CD14-positive monocyte (primary cell): ENCODE results near the gene ZNF740. TPM values are rescaled to one million over a fixed set of nuclear protein-coding genes. Genes with fewer than 3 reads are reported as not detected.

Experiments
- DNase-seq, 3 donors: peaks; one replicate each; pipeline ENCODE4 v3.0.0-alpha.2; 2011 to 2022
- H2AFZ ChIP-seq: 2 replicates; pipeline ENCODE4 v1.6.0; 2012; ENCODE audit warnings: mild to moderate bottlenecking, low read depth, low read length, inconsistent platforms; ENCODE audit not compliant: insufficient read depth, poor library complexity, severe bottlenecking
- H3K27ac ChIP-seq, 2 donors: 1 replicate in 1 of 2; 2 replicates in 1 of 2; pipeline ENCODE4 v1.5.1; 2012 to 2013; ENCODE audit warnings: low read length in 2 of 2, control low read depth in 1 of 2, inconsistent platforms in 1 of 2, low read depth in 1 of 2, mild to moderate bottlenecking in 1 of 2
- H3K27me3 ChIP-seq, 2 donors: one replicate each; pipeline versions ENCODE4 v1.6.0 to v1.6.1; 2011 to 2013; ENCODE audit warnings: low read length in 2 of 2; ENCODE audit not compliant: control insufficient read depth in 2 of 2, insufficient read depth in 2 of 2
- H3K36me3 ChIP-seq, 2 donors: replicated peaks in 1 of 2; 1 replicate in 1 of 2; 2 replicates in 1 of 2; pipeline versions ENCODE4 v1.5.1 to v1.6.1; 2012 to 2013; ENCODE audit warnings: low read length in 2 of 2, control low read depth in 1 of 2, inconsistent platforms in 1 of 2, mild to moderate bottlenecking in 1 of 2; ENCODE audit not compliant: insufficient read depth in 2 of 2, control insufficient read depth in 1 of 2
- H3K4me1 ChIP-seq, 2 donors: 1 replicate in 1 of 2; 2 replicates in 1 of 2; pipeline versions ENCODE4 v1.5.1 to v1.6.1; 2012 to 2013; ENCODE audit warnings: low read length in 2 of 2, control low read depth in 1 of 2, inconsistent platforms in 1 of 2, mild to moderate bottlenecking in 1 of 2, moderate library complexity in 1 of 2; ENCODE audit not compliant: insufficient read depth in 2 of 2, control insufficient read depth in 1 of 2
- H3K4me2 ChIP-seq: replicated peaks from 2 replicates; pipeline ENCODE3; 2012; ENCODE audit warnings: low read length, moderate library complexity, mild to moderate bottlenecking; ENCODE audit not compliant: poor library complexity, severe bottlenecking; ENCODE audit errors: extremely low read depth
- H3K4me3 ChIP-seq, 3 experiments: fragments of 200-600 bp in 1 of 3; sonication (generic) in 1 of 3; replicated peaks in 1 of 3; 1 replicate in 2 of 3; 2 replicates in 1 of 3; pipeline ENCODE4 v1.5.1; 2011 to 2013; ENCODE audit warnings: low read length in 3 of 3, mild to moderate bottlenecking in 3 of 3, control low read depth in 2 of 3, low read depth in 2 of 3, inconsistent platforms in 1 of 3, moderate library complexity in 1 of 3
- H3K79me2 ChIP-seq: 2 replicates; pipeline ENCODE4 v1.6.0; 2012; ENCODE audit warnings: mild to moderate bottlenecking, control low read depth, inconsistent platforms, low read length, moderate library complexity; ENCODE audit not compliant: insufficient read depth
- H3K9ac ChIP-seq: 2 replicates; pipeline ENCODE4 v1.6.0; 2017; ENCODE audit warnings: low read length, mild to moderate bottlenecking; ENCODE audit not compliant: insufficient read depth, poor library complexity, severe bottlenecking
- H3K9me3 ChIP-seq, 2 donors: replicated peaks in 1 of 2; 1 replicate in 1 of 2; 2 replicates in 1 of 2; pipeline versions ENCODE4 v1.5.1 to v1.6.1; 2012 to 2013; ENCODE audit warnings: low read length in 2 of 2, control low read depth in 1 of 2; ENCODE audit not compliant: control insufficient read depth in 1 of 2, insufficient read depth in 1 of 2
- H4K20me1 ChIP-seq: 2 replicates; pipeline ENCODE4 v1.6.0; 2012; ENCODE audit warnings: mild to moderate bottlenecking, low read length, control low read depth, moderate library complexity; ENCODE audit not compliant: insufficient read depth
- H3K27ac Mint-ChIP-seq, 7 donors: one replicate each; pipeline ENCODE4 v1.8.0; 2020; ENCODE audit warnings: mild to moderate bottlenecking in 7 of 7, mixed read lengths in 7 of 7, moderate library complexity in 6 of 7, inconsistent platforms in 2 of 7
- H3K27me3 Mint-ChIP-seq, 3 donors: one replicate each; pipeline ENCODE4 v1.8.0; 2021 to 2022; ENCODE audit warnings: low read depth in 3 of 3, mild to moderate bottlenecking in 3 of 3, mixed read lengths in 3 of 3, moderate library complexity in 3 of 3, inconsistent platforms in 1 of 3
- H3K36me3 Mint-ChIP-seq, 2 donors: one replicate each; pipeline ENCODE4 v1.8.0; 2020; ENCODE audit warnings: mixed read lengths in 2 of 2, inconsistent platforms in 1 of 2, mild to moderate bottlenecking in 1 of 2
- H3K4me1 Mint-ChIP-seq: one replicate; pipeline ENCODE4 v1.8.0; 2020; ENCODE audit warnings: mild to moderate bottlenecking, mixed read lengths
- H3K4me3 Mint-ChIP-seq, 2 donors: one replicate each; pipeline ENCODE4 v1.8.0; 2020; ENCODE audit warnings: mild to moderate bottlenecking in 2 of 2, mixed read lengths in 2 of 2, moderate library complexity in 1 of 2
- H3K9me3 Mint-ChIP-seq, 7 donors: one replicate each; pipeline ENCODE4 v1.8.0; 2020 to 2022; ENCODE audit warnings: mixed read lengths in 7 of 7, mild to moderate bottlenecking in 6 of 7, moderate library complexity in 6 of 7, inconsistent platforms in 2 of 7
- CTCF ChIP-seq: fragments of 200-600 bp; IDR thresholded peaks from one replicate; pipeline ENCODE4 v1.8.0; 2022; ENCODE audit warnings: antibody characterized with exemption, mild to moderate bottlenecking
- WGBS: methylation state at CpG from one replicate; pipeline ENCODE4 v1.1.5; 2013; ENCODE audit warnings: missing lambda C conversion rate; ENCODE audit not compliant: insufficient coverage; 5-methylcytosine and 5-hydroxymethylcytosine counted together
- intact Hi-C, 2 donors: fragments of 100-400 bp; cut with micrococcal nuclease; formaldehyde crosslinking; loops; one replicate each; pipeline versions ENCODE4 v1.15.0 to v1.15.1; 2023
- polyA plus RNA-seq, 3 donors: library from polyadenylated mRNA; depleted of rRNA in 1 of 3; unstranded in 2 of 3; stranded (reverse) in 1 of 3; fragments of 300-500 nt in 2 of 3; fragments of >200 nt in 1 of 3; fragmentation: Illumina TruSeq in 2 of 3; gene quantifications; 1 replicate in 2 of 3; 2 replicates in 1 of 3; pipeline ENCODE4 v1.2.3, GENCODE V29; 2012 to 2021

The ZNF740 gene
- polyA plus RNA-seq, 3 donors: 0.74 to 15.4 (median 1.3) TPM

- Mint-ChIP-seq H3K4me1 (peaks cover 4% of the 10 kb centered on the region), H3K36me3 (peaks cover 39% of the 10 kb centered on the region in 2 donors), H3K9me3 (no peaks in the 10 kb centered on the region), H3K27me3 (peaks cover 0 to 1% (median 0%) of the 10 kb centered on the region in 3 donors), H3K4me3 (no peak overlapping the region), H3K27ac (peak overlapping the region in 2 of 7 donors; percentile 18 to 40)
- Histone ChIP-seq H3K9me3 (no peaks in the 10 kb centered on the region), H3K79me2 (no peaks in the 10 kb centered on the region), H2AFZ (no peak overlapping the region), H3K9ac (no peak overlapping the region), H3K4me3 (no peak overlapping the region), H3K27me3 (no peaks in the 10 kb centered on the region), H3K27ac (no peak overlapping the region), H3K4me2 (no peak overlapping the region), H4K20me1 (no peaks in the 10 kb centered on the region), H3K4me1 (no peaks in the 10 kb centered on the region), H3K36me3 (peaks cover 6 to 31% of the 10 kb centered on the region in 2 donors)
- intact Hi-C loops: no loop called here
- 90% methylated on average over 5 of the region's 10 CpGs for WGBS
- no peak for DNase-seq
- no peak for TF ChIP-seq CTCF
Observed at GRCh38 chr12:53171725-53172329, 8.7 kb upstream of the ZNF740 start.

GRCh38 chr12:53172352-53172751 is 8.2 kb upstream of the ZNF740 start:
- Mint-ChIP-seq H3K27ac (no peak overlapping the region), H3K4me1 (peaks cover 4% of the 10 kb centered on the region), H3K9me3 (no peaks in the 10 kb centered on the region), H3K27me3 (peaks cover 0 to 1% (median 0%) of the 10 kb centered on the region in 3 donors), H3K4me3 (no peak overlapping the region), H3K36me3 (peaks cover 34 to 35% of the 10 kb centered on the region in 2 donors)
- Histone ChIP-seq H2AFZ (no peak overlapping the region), H3K36me3 (peaks cover 6 to 31% of the 10 kb centered on the region in 2 donors), H3K4me3 (no peak overlapping the region), H3K9me3 (no peaks in the 10 kb centered on the region), H3K4me1 (no peaks in the 10 kb centered on the region), H3K27me3 (no peaks in the 10 kb centered on the region), H3K9ac (no peak overlapping the region), H3K4me2 (no peak overlapping the region), H3K27ac (no peak overlapping the region), H3K79me2 (no peaks in the 10 kb centered on the region), H4K20me1 (no peaks in the 10 kb centered on the region)
- WGBS: 100% methylated on average over 6 of the region's 11 CpGs
- intact Hi-C loops: no loop called here
- DNase-seq: no peak
- TF ChIP-seq CTCF: no peak
